ENCODE data around the gene FRMD7. TPM values are rescaled to one million over a fixed set of nuclear protein-coding genes. Genes with fewer than 3 reads are reported as not detected.

The FRMD7 gene
- total and polyA plus RNA-seq, 2 of the 4 experiments (the other 2 are of a cell fraction) = not detected

- no peak for TF ChIP-seq USF2 (IDR thresholded peaks at IDR 0.05; ENCODE audit: low read depth, low read length)
- no peak for TF ChIP-seq POLR2A (IDR thresholded peaks at IDR 0.05; ENCODE audit: low read depth, low read length)
- TF ChIP-seq CEBPB (IDR thresholded peaks at IDR 0.05; ENCODE audit: low read depth, low read length) = no peak
- no peak for TF ChIP-seq SMC3 (IDR thresholded peaks at IDR 0.05; ENCODE audit: low read depth, low read length)
- no peak for TF ChIP-seq MAZ (IDR thresholded peaks at IDR 0.05; ENCODE audit: borderline replicate concordance, low read depth, low read length)
- no peak for TF ChIP-seq CHD1 (IDR thresholded peaks at IDR 0.05; ENCODE audit: low read depth, low read length)
- TF ChIP-seq FOS (IDR thresholded peaks at IDR 0.05; ENCODE audit: low read depth, low read length) = no peak
- no peak for TF ChIP-seq RAD21 (IDR thresholded peaks at IDR 0.05; ENCODE audit: low read length)
- no peak for TF ChIP-seq BHLHE40 (IDR thresholded peaks at IDR 0.05; ENCODE audit: low read depth, low read length)
- no peak for TF ChIP-seq NFE2L2 (IDR thresholded peaks at IDR 0.05; ENCODE audit: low read depth, low read length)
- no peak for TF ChIP-seq ELK1 (IDR thresholded peaks at IDR 0.05; ENCODE audit: borderline replicate concordance, low read depth, low read length)
- TF ChIP-seq RCOR1 (IDR thresholded peaks at IDR 0.05; ENCODE audit: insufficient replicate concordance, low read length) = no peak
- TF ChIP-seq RFX5 (IDR thresholded peaks at IDR 0.05; ENCODE audit: low read depth, low read length) = no peak
- TF ChIP-seq MXI1 (IDR thresholded peaks at IDR 0.05; ENCODE audit: borderline replicate concordance, low read depth, low read length) = no peak
- TF ChIP-seq MAFK (IDR thresholded peaks at IDR 0.05; ENCODE audit: low read depth, low read length) = no peak
- no peak for TF ChIP-seq CTCF (conservative IDR thresholded peaks at IDR 0.05; ENCODE audit: low read depth, low read length)
- Histone ChIP-seq H3K9me3 (ENCODE audit: control insufficient read depth, insufficient read depth, low read length) (no peaks in the 10 kb centered on the region), H3K4me1 (ENCODE audit: control insufficient read depth, insufficient read depth, low read length) (no peaks in the 10 kb centered on the region), H2BK120ac (ENCODE audit: low read depth, low read length) (no peak overlapping the region), H2BK5ac (ENCODE audit: low read depth, low read length, poor library complexity, severe bottlenecking) (no peak overlapping the region), H2AK5ac (ENCODE audit: low read depth, low read length) (no peak overlapping the region), H4K20me1 (ENCODE audit: insufficient read depth, low read length) (no peaks in the 10 kb centered on the region), H3K9me1 (ENCODE audit: insufficient read depth, low read length) (no peaks in the 10 kb centered on the region), H2BK15ac (ENCODE audit: low read depth, low read length) (no peak overlapping the region), H3K79me1 (ENCODE audit: low read depth in 1 of 2, low read length in 2 of 2) (no peaks in the 10 kb centered on the region), H2BK20ac (ENCODE audit: low read depth, low read length) (no peak overlapping the region), H3K4me3 (ENCODE audit: insufficient read depth, low read depth, low read length) (no peak overlapping the region), H3K56ac (ENCODE audit: extremely low read depth, insufficient read depth, low read length) (no peak overlapping the region), H3K18ac (ENCODE audit: low read depth, low read length) (no peak overlapping the region), H3K36me3 (ENCODE audit: control insufficient read depth, insufficient read depth, low read length) (no peaks in the 10 kb centered on the region), H3K27ac (ENCODE audit: insufficient read depth, low read length) (no peak overlapping the region), H3K27me3 (ENCODE audit: control insufficient read depth, insufficient read depth, low read length) (peaks cover 2% of the 10 kb centered on the region; the same call in 1 of the 2 replicates), H3K4me2 (ENCODE audit: low read depth, low read length) (no peak overlapping the region), H3K14ac (replicated peaks; ENCODE audit: low read depth, low read length) (no peak overlapping the region), H4K5ac (ENCODE audit: low read depth, low read length) (no peak overlapping the region), H3K9ac (ENCODE audit: low read depth, low read length) (no peak overlapping the region), H3K23ac (ENCODE audit: low read depth, low read length) (no peak overlapping the region), H3K4ac (ENCODE audit: low read depth, low read length) (no peak overlapping the region), H4K91ac (ENCODE audit: insufficient read depth, low read depth, low read length) (no peak overlapping the region), H4K8ac (ENCODE audit: low read depth in 2 of 2, low read length in 2 of 2) (no peak overlapping the region), H2AFZ (replicated peaks; ENCODE audit: low read length, poor library complexity) (no peak overlapping the region), H2AK9ac (replicated peaks; ENCODE audit: low read depth, low read length, poor library complexity) (no peak overlapping the region)
- DNase-seq = no peak
- no TSS peak for BruUV-seq (replicated peaks)
- ChIA-PET CTCF (no interaction called here), POLR2A (ENCODE audit: unreplicated experiment) (interaction anchor here (0.7 kb wide), 1 partner anchor 46 kb away, joined by 4 read pairs; no protein-coding TSS in a partner anchor)
- dilution Hi-C loops (cut with HindIII; ENCODE audit: low sequenced_read_pairs, unreplicated experiment) (no loop called here), intact Hi-C loops (cut with micrococcal nuclease) (no loop called here), in situ Hi-C loops (cut with MboI; ENCODE audit: low sequenced_read_pairs) (no loop called here)
- 20% methylated on average over 3 of the region's 12 CpGs; no CpG with 5 or more reads in 1 of the 2 experiments for WGBS, 2 experiments (ENCODE audit: extremely low coverage in 2 of 2, insufficient read length in 1 of 2)
- ATAC-seq (ENCODE audit: low read depth) = no peak
These were observed 7.9 kb downstream of the FRMD7 start for GRCh38 chrX:132119821-132120515.

Measured in IMR-90 (cell line).